SHP77 treated with DMSO at 0.1 percent for 48 hours (cell line): ENCODE measurements around the gene CLIC3.
"Not testable (repeated sequence)": the region's sequence is repeated elsewhere in the genome, so short reads cannot be mapped to it uniquely, and the experiment has no call there.

Experiments used
- DNase-seq: peaks from one replicate; lab custom pipeline; 2025; lab: John Stamatoyannopoulos, UW

Gene CLIC3

GRCh38 chr9:137017071-137017470, 20.7 kb upstream of the CLIC3 start:
- no peak for DNase-seq

- DNase-seq = no peak
These were observed 20.1 kb upstream of the CLIC3 start for GRCh38 chr9:137016436-137016835.

GRCh38 chr9:137015976-137016375, 19.6 kb upstream of the CLIC3 start:
- no peak for DNase-seq

DNA sequence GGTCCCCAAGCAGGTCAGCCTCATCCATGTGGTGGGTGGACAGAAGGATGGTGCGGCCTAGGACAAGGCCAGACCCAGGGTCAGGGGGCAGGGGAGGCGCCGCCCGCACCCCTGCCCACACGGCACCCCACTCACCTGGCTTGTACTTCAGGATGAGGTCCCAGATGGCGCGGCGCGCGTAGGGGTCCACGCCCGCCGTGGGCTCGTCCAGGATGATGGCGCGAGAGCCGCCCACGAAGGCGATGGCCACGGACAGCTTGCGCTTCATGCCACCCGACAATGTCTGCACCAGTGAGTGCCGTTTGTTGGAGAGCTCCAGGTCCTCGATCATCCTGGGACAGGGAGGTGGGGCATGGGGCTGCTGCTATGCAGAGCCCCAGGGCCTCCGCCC, 19.2 kb upstream of the CLIC3 start:
- DNase-seq = no peak

DNA sequence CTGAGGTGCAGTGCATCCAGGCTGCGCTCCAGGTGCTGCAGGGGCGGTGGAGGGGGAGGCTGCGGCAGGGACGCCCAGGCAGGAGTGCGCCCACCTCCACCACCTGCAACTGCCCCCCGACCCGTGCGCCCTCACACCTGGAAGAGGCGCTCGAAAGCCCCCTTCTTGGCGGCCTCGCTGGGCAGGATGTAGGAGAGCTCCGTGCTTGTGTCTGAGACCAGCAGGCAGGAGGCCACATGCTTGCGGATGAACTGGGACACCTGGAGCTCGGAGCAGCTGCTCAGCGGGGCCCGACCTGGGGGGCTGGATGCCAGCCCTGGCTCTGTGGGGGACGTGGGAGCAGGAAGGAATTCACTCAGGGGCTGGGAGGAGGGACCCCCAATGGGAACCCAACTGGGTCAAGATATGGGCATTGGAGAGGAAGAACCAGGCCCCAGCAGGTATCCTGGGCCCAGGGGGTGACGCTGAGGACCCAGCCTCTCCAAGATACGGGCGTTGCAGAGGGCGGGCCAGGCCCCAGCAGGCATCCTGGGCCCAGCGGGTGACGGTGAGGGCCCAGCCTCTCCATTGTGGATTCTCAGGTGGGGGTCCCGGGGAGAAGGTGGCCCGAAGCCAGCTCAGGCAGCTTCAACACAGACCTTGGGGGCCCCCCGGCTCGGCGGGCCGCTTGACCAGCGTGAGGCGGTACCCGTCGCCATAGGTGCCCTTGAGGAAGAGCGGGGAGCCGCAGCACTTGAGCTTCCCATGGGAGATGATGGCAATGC, 18.6 kb upstream of the CLIC3 start:
- no peak for DNase-seq

DNA sequence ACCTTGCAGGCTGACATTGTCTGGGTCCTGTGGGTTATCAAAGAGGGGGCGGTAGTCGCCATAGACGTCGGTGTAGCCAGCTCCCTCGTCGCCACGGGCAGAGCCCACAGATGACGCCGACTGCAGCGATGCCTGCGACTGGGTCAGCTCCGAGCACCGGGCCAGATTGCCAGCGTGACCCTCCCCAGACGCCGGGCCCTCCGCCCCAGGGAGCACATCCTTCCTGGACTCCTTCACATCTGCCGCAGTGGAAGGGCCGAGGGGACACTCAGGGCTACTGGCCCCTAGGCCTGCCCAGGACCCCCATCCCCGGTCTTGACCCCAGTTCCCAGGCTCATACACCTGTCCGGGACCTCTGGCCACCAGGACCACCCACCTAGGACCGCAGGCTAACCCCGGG, 17.8 kb upstream of the CLIC3 start:
- no peak for DNase-seq

DNA sequence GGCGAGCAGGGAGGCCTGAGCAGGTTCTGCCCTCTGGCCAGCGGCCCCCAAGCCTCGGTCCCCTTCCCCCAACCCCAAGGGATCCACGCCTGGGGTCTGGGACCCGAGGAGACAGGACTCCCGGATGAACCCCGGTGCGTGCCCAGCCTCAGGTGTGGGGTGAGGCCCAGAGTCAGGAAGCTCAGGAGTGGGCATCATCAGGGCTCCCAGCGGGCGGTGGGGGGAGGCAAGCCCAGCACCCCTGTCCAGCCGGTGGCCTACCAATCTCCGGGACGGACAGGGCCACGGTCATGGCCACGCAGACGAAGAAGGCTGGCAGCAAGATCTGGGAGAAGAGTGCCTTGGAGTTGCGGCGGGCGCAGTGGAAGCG, 17.2 kb upstream of the CLIC3 start:
- no peak for DNase-seq

- no peak for DNase-seq
These were observed 16.6 kb upstream of the CLIC3 start for GRCh38 chr9:137012694-137013570.

DNA sequence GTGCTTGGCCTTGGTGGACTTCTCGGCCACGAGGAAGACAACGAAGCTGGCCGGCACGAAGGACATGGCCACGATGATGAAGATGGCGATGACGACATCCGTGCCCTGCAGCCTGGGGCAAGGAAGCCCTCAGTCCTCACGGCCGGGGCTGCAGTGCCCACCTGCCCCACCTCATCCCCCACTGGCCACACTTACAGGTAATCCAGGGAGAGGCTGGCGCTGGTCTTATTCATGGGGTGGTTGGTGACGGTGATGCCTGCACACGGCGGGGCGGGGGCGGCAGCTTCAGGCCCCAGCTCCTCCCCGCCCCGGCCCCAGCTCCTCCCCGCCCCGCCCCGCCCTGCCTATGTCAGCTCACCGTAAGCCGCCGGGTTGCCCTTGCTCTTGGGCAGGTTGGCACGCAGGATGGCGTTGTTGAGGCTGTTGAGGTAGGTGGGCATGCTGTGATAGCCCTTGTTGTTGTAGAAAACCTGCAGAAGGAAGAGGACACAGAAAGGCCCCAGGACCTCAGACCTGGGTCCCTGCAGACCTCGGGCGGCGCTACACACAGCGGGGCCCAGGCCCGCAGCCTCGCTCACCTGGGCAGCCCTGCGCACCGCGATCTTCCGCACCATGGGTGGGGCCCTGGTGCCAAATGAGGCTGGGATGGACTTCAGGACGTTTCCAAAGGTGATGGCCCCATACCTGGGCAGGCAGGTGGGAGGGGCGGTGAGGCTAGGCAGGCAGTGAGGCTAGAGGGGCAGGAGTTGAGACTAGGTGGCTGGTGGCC, 15.7 kb upstream of the CLIC3 start:
- no peak for DNase-seq

- DNase-seq = no peak
These were observed 14.8 kb upstream of the CLIC3 start for GRCh38 chr9:137011156-137011555.

DNA sequence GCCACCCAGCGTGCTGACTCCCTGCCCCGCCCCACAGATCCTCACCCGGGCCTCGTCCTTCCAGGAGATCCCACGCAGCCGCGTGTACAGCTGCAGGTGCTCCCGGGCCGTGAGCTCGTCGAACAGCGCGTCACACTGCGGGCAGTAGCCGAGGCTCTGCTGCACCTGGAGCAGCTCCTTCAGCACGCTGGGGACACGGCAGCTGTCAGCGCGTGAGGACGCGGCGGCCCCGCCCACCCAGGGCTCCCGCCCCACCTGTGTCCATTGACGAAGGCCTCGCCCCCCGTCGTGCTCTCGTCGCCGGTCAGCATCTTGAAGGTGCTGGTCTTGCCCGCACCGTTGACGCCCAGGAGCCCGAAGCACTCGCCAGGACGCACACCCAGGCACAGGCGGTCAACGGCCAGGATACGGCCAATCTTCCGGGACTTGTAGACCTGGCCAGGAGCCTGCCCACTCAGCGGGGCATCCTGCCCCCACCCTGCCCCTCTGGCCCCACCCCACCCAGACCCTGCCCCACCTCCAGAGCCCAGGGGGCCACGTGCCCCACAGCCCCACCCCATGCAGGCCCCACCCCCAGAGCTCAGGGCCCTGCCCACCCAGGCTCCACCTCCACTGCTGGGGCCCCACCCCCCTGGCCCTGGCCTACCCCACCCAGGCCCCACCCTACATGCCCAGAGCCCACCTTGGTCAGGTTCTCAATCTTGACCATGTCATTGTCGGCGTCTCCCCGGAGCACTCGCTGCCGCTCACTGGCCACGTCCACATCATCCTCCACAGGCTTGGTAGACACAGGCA, 13.8 kb upstream of the CLIC3 start:
- DNase-seq = no peak

DNA sequence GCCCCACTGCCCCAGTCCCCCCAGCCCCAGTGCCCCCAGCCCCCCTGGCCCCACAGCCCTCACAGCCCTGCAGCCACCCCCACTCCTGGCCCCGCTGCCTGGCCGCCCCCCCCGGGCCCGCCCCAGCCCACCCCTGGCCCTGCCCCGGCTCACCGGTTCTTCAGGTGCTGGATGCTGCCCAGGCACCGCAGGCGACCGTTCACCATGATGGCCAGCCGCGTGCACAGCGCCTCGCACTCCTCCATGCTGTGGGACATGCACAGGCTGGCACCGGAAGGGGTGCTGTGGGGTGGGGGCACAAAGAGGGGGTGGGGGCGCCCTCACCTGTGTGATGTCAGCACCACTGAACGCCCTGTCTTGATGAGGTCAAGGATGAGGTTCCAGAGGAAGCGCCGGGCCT, 12.8 kb upstream of the CLIC3 start:
- no peak for DNase-seq

DNA sequence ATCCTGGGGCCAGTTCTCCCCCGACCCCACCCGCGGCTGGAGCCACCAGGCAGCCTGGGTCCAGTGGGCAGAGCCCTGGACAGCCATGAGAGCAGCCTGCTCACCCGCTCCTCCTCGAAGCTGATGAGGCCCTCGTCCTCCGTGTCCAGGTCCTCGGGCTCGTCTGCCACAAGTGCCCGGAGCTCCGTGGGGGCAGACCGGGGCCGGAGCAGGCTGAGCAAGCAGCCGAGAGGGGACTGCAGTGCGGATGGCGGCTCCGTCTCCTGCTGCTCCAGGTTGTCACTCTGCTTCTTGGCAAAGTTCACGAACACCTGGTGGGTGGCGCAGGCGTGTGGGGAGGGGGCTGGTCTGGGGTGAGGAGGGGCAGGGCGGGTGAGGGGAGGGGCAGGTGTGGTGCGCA, 11.9 kb upstream of the CLIC3 start:
- DNase-seq = no peak

DNA sequence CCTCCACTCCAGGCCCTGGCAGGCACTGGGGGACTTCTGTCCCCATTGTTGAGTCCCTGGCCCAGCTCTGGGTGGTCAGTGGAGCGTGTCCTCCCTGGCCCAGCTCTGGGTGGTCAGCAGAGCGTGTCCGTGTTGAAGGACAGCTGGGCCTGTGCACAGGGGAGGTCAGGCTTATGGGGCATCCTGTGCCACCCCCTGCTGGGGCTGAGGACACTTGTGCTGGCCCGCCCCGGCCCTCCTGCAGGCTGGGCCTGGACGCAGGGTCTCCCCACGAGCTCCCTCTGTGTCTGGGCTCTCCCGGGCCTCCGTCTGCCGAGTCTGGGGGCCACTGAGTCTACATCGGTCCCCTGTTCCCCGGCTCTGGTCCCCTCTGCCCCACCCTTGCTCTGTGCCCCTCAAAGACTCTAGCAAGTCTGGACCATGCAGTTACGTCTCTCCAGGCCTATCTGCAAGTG, 11.5 kb upstream of the CLIC3 start:
- DNase-seq = no peak

GRCh38 chr9:137007108-137007815, 10.9 kb upstream of the CLIC3 start:
- DNase-seq = no peak

- DNase-seq = no peak
These were observed 10.0 kb upstream of the CLIC3 start for GRCh38 chr9:137006116-137007003.

GRCh38 chr9:137004285-137004684, 7.9 kb upstream of the CLIC3 start:
- not testable (repeated sequence) for DNase-seq

GRCh38 chr9:137002646-137003041, 6.3 kb upstream of the CLIC3 start:
- no peak for DNase-seq

DNA sequence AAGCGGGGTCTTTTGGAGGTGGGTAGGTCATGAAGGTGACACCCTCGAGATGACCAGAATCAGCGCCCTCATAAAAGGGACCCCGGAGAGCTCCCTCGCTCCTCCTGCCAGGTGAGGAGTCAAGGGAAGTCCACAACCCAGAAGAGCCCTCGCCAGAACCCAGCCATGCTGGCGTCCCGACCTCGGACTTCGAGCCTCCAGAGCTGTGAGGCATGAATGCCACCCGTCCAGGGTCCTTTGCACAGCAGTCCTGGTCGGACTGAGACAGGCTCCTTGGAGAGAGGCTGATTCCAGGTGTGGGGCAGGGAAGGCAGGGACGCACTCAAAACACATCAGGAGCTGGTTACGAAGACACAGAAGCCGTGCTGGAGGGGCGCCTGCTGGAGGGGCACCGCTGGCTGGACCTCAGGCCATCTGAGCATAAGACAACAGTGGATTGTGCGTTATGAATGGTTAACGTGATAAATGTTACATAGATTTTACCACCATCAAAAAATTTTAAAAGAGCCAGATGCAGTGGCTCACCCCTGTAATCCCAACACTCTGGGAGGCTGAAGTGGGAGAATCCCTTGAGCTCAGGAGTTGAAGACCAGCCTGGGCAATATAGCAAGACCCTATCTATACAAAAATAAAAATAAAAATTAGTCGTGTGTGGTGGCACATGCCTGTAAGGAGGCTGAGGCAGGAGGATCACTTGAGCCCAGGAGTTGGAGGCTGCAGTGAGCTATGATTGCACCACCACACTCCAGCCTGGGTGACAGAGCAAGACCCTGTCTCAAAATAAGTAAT, 5.7 kb upstream of the CLIC3 start:
- no peak for DNase-seq
